Liver (tissue), 9 donors: ENCODE data around the gene CAPG. TPM values are rescaled to one million over a fixed set of nuclear protein-coding genes. Genes with fewer than 3 reads are reported as not detected.

Experiments
- DNase-seq: peaks from one replicate; pipeline ENCODE4 v3.0.0-alpha.2; 2017; ENCODE audit warnings: low spot score
- H3K27ac ChIP-seq, 2 donors: one replicate each; pipeline ENCODE4 v1.7.0; 2013; ENCODE audit warnings: inconsistent platforms in 2 of 2, low read length in 2 of 2, control low read depth in 1 of 2, low read depth in 1 of 2, mild to moderate bottlenecking in 1 of 2
- H3K27me3 ChIP-seq, 4 donors: one replicate each; pipeline versions ENCODE4 v1.6.1 to v1.7.0; 2013; ENCODE audit warnings: low read length in 3 of 4, inconsistent platforms in 1 of 4, mild to moderate bottlenecking in 1 of 4, moderate library complexity in 1 of 4; ENCODE audit not compliant: control insufficient read depth in 4 of 4, insufficient read depth in 4 of 4
- H3K36me3 ChIP-seq, 4 donors: one replicate each; pipeline versions ENCODE4 v1.6.1 to v1.7.0; 2013; ENCODE audit warnings: low read length in 3 of 4, mild to moderate bottlenecking in 3 of 4, low read depth in 1 of 4, moderate library complexity in 1 of 4; ENCODE audit not compliant: control insufficient read depth in 4 of 4, insufficient read depth in 3 of 4
- H3K4me1 ChIP-seq, 4 donors: one replicate each; pipeline versions ENCODE4 v1.6.1 to v1.7.0; 2013; ENCODE audit warnings: low read length in 3 of 4, mild to moderate bottlenecking in 3 of 4, moderate library complexity in 1 of 4; ENCODE audit not compliant: control insufficient read depth in 4 of 4, insufficient read depth in 4 of 4
- H3K4me3 ChIP-seq, 3 donors: one replicate each; pipeline versions ENCODE4 v1.6.1 to v1.7.0; 2013; ENCODE audit warnings: low read length in 3 of 3, control low read depth in 1 of 3, low read depth in 1 of 3, mild to moderate bottlenecking in 1 of 3
- H3K9ac ChIP-seq, 2 donors: one replicate each; pipeline ENCODE4 v1.7.0; 2013; ENCODE audit warnings: low read length in 2 of 2, mild to moderate bottlenecking in 2 of 2, moderate library complexity in 2 of 2, control low read depth in 1 of 2, low read depth in 1 of 2
- H3K9me3 ChIP-seq, 4 donors: one replicate each; pipeline versions ENCODE4 v1.6.1 to v1.7.0; 2013; ENCODE audit warnings: low read length in 3 of 4; ENCODE audit not compliant: control insufficient read depth in 4 of 4
- EGR1 ChIP-seq, 2 donors: IDR thresholded peaks; 2 replicates each; pipeline ENCODE4 v1.6.1; 2016 to 2018; ENCODE audit warnings: antibody characterized with exemption in 2 of 2, low read depth in 2 of 2
- FOXA1 ChIP-seq: IDR thresholded peaks from 2 replicates; pipeline ENCODE4 v1.6.1; 2016; ENCODE audit warnings: antibody characterized with exemption
- FOXA2 ChIP-seq: IDR thresholded peaks from 2 replicates; pipeline ENCODE4 v1.6.1; 2016; ENCODE audit warnings: antibody characterized with exemption
- GABPA ChIP-seq, 2 donors: IDR thresholded peaks in 1 of 2; conservative IDR thresholded peaks in 1 of 2; 2 replicates each; pipeline ENCODE4 v1.6.1; 2016; ENCODE audit warnings: antibody characterized with exemption in 2 of 2, mild to moderate bottlenecking in 1 of 2, moderate library complexity in 1 of 2
- HNF4A ChIP-seq, 2 donors: conservative IDR thresholded peaks; 2 replicates each; pipeline ENCODE4 v1.6.1; 2016; ENCODE audit warnings: antibody characterized with exemption in 2 of 2, mild to moderate bottlenecking in 2 of 2
- HNF4G ChIP-seq: IDR thresholded peaks from 2 replicates; pipeline ENCODE4 v1.6.1; 2016; ENCODE audit warnings: antibody characterized with exemption
- JUND ChIP-seq, 2 donors: IDR thresholded peaks; 2 replicates each; pipeline ENCODE4 v1.6.1; 2016; ENCODE audit warnings: antibody characterized with exemption in 2 of 2
- NR2F2 ChIP-seq: IDR thresholded peaks from 2 replicates; pipeline ENCODE4 v1.6.1; 2016; ENCODE audit warnings: antibody characterized with exemption
- RXRA ChIP-seq, 2 donors: IDR thresholded peaks; 2 replicates each; pipeline ENCODE4 v1.6.1; 2017 to 2018; ENCODE audit warnings: antibody characterized with exemption in 2 of 2, mild to moderate bottlenecking in 1 of 2
- SP1 ChIP-seq: IDR thresholded peaks from 2 replicates; pipeline ENCODE4 v1.6.1; 2018; ENCODE audit warnings: antibody characterized with exemption, mild to moderate bottlenecking
- TAF1 ChIP-seq: conservative IDR thresholded peaks from 2 replicates; pipeline ENCODE4 v1.6.1; 2016; ENCODE audit warnings: antibody characterized with exemption, mild to moderate bottlenecking
- YY1 ChIP-seq: IDR thresholded peaks from 2 replicates; pipeline ENCODE4 v1.6.1; 2016; ENCODE audit warnings: antibody characterized with exemption, mild to moderate bottlenecking
- WGBS: extraction: QIAGEN DNeasy Blood & Tissue Kit; methylation state at CpG from one replicate; pipeline ENCODE4 v1.1.7; 2013; 5-methylcytosine and 5-hydroxymethylcytosine counted together
- polyA plus RNA-seq, 2 donors: library from polyadenylated mRNA; stranded (reverse) in 1 of 2; unstranded in 1 of 2; fragments of 200-250 nt in 1 of 2; fragments of >200 nt in 1 of 2; fragmentation: Nextera tagmentation in 1 of 2; extraction: Ambion mirVana in 1 of 2; gene quantifications; one replicate each; pipeline versions ENCODE4 v1.2.1 to v1.2.3, GENCODE V29; 2013 to 2015
- total RNA-seq, 2 donors: library from RNA; depleted of rRNA; stranded (reverse); fragments of >200 nt; gene quantifications; one replicate each; pipeline ENCODE4 v1.2.3, GENCODE V29; 2014
- TF ChIP-seq, protein P1 (sequence below): fragments of 150-350 bp; IDR thresholded peaks from 2 replicates; pipeline ENCODE4 v1.5.1; 2017; ENCODE audit warnings: improper control_type of control experiment, low read depth, low read length; ENCODE audit not compliant: missing input control
- TF ChIP-seq, protein P2 (sequence below): IDR thresholded peaks from 2 replicates; pipeline ENCODE4 v1.6.1; 2016; ENCODE audit warnings: antibody characterized with exemption
- TF ChIP-seq, protein P3 (sequence below): IDR thresholded peaks from 2 replicates; pipeline ENCODE4 v1.6.1; 2016; ENCODE audit warnings: antibody characterized with exemption, mild to moderate bottlenecking
- TF ChIP-seq, protein P4 (sequence below): IDR thresholded peaks from 2 replicates; pipeline ENCODE4 v1.6.1; 2016; ENCODE audit warnings: antibody characterized with exemption
- donor health status: healthy.
- donor health status: healthy.
- donor health status: healthy.
- donor health status: healthy.
- donor health status: healthy.

The CAPG gene
- total and polyA plus RNA-seq, 4 donors = 2.7 to 19.3 (median 5.2) TPM

DNA sequence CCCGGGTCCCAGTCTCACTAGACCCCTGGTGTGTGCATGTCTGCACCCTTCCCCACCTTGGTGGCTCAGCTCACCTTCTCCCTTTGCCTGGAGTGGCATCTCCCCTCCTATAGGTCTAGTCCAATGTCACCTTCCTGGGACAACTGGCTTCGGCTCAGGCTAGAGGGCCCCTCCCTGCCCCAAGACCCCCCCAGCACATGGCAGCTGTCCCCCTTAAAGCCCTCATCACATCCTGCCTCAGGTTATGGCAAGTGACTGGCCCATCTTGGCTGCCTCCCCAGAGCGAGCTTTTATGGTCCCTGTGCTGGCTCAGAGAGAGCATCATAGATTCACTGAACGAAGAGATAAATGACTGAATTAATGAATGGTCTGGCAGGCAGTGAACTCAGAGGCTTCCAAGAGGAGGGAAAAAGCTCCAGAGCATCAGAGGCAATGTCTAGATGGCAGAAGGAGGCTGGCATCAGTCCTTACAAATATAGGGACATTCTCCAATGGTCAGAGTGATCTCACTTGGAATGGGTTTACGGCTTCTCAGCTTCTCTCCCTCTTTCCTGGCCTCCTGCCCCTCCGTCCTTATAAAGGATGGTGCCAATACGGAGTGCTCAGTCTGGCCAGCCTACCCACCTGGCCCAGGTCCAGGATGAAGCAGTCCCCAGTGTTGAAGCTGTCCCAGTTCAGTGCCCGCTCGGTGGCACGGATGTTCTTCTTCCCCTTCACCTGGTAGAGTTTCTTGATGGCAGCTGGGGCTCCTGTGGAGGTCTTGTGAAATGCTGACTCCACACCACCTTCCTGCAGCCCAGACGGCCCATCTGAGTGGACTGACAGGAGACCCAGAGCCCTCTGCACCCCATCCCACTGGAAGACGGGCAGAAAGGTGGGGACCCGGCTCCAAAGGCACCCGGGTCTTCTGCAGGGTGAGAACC lies 9.4 kb downstream of the CAPG start (continued):
- TF ChIP-seq TAF1 (no peak), EGR1 (IDR thresholded peaks at IDR 0.05; ENCODE audit: low read depth in 2 of 2) (no peak), JUND (IDR thresholded peaks at IDR 0.05) (no peak), RXRA (IDR thresholded peaks at IDR 0.05) (no peak), SP1 (no peak)
- TF ChIP-seq, protein P1, sequence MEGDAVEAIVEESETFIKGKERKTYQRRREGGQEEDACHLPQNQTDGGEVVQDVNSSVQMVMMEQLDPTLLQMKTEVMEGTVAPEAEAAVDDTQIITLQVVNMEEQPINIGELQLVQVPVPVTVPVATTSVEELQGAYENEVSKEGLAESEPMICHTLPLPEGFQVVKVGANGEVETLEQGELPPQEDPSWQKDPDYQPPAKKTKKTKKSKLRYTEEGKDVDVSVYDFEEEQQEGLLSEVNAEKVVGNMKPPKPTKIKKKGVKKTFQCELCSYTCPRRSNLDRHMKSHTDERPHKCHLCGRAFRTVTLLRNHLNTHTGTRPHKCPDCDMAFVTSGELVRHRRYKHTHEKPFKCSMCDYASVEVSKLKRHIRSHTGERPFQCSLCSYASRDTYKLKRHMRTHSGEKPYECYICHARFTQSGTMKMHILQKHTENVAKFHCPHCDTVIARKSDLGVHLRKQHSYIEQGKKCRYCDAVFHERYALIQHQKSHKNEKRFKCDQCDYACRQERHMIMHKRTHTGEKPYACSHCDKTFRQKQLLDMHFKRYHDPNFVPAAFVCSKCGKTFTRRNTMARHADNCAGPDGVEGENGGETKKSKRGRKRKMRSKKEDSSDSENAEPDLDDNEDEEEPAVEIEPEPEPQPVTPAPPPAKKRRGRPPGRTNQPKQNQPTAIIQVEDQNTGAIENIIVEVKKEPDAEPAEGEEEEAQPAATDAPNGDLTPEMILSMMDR = no peak

DNA sequence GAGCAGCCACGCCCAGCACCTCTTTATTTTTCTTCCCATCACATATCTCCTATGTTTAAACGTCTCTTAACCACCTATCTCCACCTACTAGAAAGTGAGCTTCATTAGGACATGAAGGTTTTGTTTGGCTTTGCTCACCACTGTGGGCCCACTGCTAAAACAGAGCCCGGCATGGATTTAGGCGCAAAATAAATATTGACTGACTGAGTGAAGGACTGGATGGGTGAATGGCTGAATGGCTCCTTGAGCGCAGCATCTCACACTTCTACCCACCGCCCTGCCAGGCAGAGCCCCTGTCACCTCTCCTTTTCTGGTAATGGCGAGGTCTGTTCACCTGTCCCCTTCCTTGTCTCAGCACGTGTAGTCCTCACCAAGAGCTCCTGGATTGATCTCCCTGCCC lies 10.1 kb downstream of the CAPG start:
- H3K27ac ChIP-seq = no peak overlapping the region
- DNase-seq = no peak
- H3K27me3 ChIP-seq = no peaks in the 10 kb centered on the region
- TF ChIP-seq, protein P2, sequence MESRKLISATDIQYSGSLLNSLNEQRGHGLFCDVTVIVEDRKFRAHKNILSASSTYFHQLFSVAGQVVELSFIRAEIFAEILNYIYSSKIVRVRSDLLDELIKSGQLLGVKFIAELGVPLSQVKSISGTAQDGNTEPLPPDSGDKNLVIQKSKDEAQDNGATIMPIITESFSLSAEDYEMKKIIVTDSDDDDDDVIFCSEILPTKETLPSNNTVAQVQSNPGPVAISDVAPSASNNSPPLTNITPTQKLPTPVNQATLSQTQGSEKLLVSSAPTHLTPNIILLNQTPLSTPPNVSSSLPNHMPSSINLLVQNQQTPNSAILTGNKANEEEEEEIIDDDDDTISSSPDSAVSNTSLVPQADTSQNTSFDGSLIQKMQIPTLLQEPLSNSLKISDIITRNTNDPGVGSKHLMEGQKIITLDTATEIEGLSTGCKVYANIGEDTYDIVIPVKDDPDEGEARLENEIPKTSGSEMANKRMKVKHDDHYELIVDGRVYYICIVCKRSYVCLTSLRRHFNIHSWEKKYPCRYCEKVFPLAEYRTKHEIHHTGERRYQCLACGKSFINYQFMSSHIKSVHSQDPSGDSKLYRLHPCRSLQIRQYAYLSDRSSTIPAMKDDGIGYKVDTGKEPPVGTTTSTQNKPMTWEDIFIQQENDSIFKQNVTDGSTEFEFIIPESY = no peak
- TF ChIP-seq NR2F2 (no peak), FOXA1 (no peak), FOXA2 (no peak), JUND (IDR thresholded peaks at IDR 0.05) (no peak), EGR1 (IDR thresholded peaks at IDR 0.05; ENCODE audit: low read depth in 2 of 2) (no peak), HNF4G (no peak), GABPA (IDR thresholded peaks at IDR 0.05 in 1 of 2, conservative IDR thresholded peaks at IDR 0.05 in 1 of 2) (no peak), YY1 (no peak), RXRA (IDR thresholded peaks at IDR 0.05) (no peak), HNF4A (conservative IDR thresholded peaks at IDR 0.05) (no peak), TAF1 (no peak)
- TF ChIP-seq, protein P3, sequence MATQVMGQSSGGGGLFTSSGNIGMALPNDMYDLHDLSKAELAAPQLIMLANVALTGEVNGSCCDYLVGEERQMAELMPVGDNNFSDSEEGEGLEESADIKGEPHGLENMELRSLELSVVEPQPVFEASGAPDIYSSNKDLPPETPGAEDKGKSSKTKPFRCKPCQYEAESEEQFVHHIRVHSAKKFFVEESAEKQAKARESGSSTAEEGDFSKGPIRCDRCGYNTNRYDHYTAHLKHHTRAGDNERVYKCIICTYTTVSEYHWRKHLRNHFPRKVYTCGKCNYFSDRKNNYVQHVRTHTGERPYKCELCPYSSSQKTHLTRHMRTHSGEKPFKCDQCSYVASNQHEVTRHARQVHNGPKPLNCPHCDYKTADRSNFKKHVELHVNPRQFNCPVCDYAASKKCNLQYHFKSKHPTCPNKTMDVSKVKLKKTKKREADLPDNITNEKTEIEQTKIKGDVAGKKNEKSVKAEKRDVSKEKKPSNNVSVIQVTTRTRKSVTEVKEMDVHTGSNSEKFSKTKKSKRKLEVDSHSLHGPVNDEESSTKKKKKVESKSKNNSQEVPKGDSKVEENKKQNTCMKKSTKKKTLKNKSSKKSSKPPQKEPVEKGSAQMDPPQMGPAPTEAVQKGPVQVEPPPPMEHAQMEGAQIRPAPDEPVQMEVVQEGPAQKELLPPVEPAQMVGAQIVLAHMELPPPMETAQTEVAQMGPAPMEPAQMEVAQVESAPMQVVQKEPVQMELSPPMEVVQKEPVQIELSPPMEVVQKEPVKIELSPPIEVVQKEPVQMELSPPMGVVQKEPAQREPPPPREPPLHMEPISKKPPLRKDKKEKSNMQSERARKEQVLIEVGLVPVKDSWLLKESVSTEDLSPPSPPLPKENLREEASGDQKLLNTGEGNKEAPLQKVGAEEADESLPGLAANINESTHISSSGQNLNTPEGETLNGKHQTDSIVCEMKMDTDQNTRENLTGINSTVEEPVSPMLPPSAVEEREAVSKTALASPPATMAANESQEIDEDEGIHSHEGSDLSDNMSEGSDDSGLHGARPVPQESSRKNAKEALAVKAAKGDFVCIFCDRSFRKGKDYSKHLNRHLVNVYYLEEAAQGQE = no peak
- TF ChIP-seq, protein P4, sequence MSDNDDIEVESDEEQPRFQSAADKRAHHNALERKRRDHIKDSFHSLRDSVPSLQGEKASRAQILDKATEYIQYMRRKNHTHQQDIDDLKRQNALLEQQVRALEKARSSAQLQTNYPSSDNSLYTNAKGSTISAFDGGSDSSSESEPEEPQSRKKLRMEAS = no peak
- TF ChIP-seq, protein P1 = no peak
- H3K4me3 ChIP-seq = no peak overlapping the region
- H3K36me3 ChIP-seq = no peaks in the 10 kb centered on the region
- H3K4me1 ChIP-seq = peaks cover 0 to 2% (median 0%) of the 10 kb centered on the region in 4 donors
- no peaks in the 10 kb centered on the region for H3K9me3 ChIP-seq
- WGBS = 92% methylated on average over 8 of the region's 8 CpGs
- no peak overlapping the region for H3K9ac ChIP-seq
